Measurements from ENCODE around the gene ZDHHC17. TPM values are rescaled to one million over a fixed set of nuclear protein-coding genes. Genes with fewer than 3 reads are reported as not detected.

Gene ZDHHC17, protein sequence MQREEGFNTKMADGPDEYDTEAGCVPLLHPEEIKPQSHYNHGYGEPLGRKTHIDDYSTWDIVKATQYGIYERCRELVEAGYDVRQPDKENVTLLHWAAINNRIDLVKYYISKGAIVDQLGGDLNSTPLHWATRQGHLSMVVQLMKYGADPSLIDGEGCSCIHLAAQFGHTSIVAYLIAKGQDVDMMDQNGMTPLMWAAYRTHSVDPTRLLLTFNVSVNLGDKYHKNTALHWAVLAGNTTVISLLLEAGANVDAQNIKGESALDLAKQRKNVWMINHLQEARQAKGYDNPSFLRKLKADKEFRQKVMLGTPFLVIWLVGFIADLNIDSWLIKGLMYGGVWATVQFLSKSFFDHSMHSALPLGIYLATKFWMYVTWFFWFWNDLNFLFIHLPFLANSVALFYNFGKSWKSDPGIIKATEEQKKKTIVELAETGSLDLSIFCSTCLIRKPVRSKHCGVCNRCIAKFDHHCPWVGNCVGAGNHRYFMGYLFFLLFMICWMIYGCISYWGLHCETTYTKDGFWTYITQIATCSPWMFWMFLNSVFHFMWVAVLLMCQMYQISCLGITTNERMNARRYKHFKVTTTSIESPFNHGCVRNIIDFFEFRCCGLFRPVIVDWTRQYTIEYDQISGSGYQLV
- total RNA-seq, result 10 to 100 TPM; 26.2 to 41.9 (median 38.0) TPM

DNA sequence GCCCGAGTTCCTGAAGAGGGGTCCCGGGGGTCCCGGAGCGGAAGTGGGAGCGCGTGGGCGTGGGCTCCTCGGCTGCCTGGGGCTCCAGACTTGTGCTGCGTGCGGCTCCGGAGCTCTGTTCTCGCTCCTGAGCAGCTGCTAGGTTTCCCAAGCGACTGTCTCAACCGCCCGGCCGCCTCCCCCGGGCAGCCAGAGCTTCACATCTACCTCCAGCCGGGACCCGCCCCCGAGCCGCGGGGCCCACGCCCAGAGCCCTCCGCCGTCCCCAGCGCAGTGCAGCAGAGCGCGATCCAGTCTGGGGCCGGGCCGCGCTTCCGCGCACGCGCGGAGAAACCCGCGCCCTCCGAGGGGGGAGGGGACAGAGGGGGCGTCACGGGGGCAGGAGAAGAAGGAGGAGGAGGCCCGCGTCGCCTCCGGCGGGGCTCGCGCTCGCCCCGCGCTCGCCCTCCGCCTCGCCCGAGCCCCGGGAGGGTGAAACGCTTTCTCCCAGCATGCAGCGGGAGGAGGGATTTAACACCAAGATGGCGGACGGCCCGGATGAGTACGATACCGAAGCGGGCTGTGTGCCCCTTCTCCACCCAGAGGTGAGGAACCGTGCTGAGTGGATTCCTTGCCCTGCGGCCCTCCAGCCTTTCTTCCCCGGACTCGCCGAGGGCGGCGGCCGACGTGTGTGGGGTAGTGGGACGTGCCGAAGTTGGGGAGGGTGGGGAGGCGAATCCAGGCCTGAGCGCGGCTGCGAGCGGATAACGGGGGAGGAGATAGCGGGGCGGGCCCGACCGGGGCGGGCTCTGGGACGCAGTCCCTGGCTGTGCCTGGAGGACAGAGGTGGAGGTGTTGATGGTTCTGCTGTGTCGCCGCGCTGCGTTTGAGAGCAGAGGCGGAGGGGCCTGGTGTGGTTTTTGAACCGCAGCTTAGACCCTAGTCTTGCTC lies at the start of gene ZDHHC17:
ZDHHC17 (plus strand) TSS at position 370 of the 930 bp plus-strand sequence; CDS start at position 492, 122 bp downstream.
- peak within 1 kb of the TSS; percentile 90 to 98 (median 95) for H3K27ac ChIP-seq (replicated peaks in 1 of 4)
- H3K36me3 ChIP-seq, result no peaks in the 10 kb centered on the region
- peak; percentile 96 for DNase-seq (ENCODE audit: extremely low spot score)
- peaks cover 40 to 50% (median 45%) of the 10 kb centered on the region in 4 donors for H3K4me1 ChIP-seq
- H3K9me3 ChIP-seq, result no peaks in the 10 kb centered on the region
- H3K27me3 ChIP-seq, result no peaks in the 10 kb centered on the region
- intact Hi-C loops (cut with DNase I), result loop anchor here (5.0 kb wide), 1 partner anchor 113 kb away; the partner anchor contains the start of gene CSRP2
- WGBS, result 1% methylated on average over 21 of the region's 93 CpGs
- H3K4me3 ChIP-seq, result peak within 1 kb of the TSS; percentile 72 to 76 (median 74)
- TF ChIP-seq EP300 (IDR thresholded peaks at IDR 0.05), result no peak
- TF ChIP-seq POLR2A (IDR thresholded peaks at IDR 0.05; ENCODE audit: low read depth), result peak; percentile 29
- TF ChIP-seq, protein P1, sequence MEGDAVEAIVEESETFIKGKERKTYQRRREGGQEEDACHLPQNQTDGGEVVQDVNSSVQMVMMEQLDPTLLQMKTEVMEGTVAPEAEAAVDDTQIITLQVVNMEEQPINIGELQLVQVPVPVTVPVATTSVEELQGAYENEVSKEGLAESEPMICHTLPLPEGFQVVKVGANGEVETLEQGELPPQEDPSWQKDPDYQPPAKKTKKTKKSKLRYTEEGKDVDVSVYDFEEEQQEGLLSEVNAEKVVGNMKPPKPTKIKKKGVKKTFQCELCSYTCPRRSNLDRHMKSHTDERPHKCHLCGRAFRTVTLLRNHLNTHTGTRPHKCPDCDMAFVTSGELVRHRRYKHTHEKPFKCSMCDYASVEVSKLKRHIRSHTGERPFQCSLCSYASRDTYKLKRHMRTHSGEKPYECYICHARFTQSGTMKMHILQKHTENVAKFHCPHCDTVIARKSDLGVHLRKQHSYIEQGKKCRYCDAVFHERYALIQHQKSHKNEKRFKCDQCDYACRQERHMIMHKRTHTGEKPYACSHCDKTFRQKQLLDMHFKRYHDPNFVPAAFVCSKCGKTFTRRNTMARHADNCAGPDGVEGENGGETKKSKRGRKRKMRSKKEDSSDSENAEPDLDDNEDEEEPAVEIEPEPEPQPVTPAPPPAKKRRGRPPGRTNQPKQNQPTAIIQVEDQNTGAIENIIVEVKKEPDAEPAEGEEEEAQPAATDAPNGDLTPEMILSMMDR (IDR thresholded peaks at IDR 0.05), result no peak
- peak; percentile 79 to 86 for TF ChIP-seq POLR2AphosphoS5 (IDR thresholded peaks at IDR 0.05)

DNA sequence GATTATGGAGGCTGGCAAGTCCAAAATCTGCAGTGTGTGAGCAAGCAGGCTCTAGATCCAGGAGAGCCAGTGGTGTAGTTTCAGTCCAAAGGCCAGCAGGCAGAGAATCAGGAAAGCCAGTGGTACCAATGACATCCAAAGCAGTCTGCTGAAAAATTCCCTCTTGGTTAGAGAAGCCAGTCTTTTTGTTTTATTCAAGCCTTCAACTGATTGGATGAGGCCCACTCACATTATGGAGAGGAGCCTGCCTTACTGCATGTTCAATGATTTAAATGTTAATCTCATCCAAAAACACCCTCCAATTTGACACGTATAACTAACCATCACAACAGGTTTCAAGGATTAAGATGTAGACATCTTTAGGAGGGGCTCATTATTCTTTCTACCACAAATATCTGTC lies 49.5 kb upstream of the ZDHHC17 start:
- intact Hi-C loops (cut with DNase I), result no loop called here
- TF ChIP-seq POLR2A (IDR thresholded peaks at IDR 0.05; ENCODE audit: low read depth) (no peak), EP300 (IDR thresholded peaks at IDR 0.05) (no peak), POLR2AphosphoS5 (IDR thresholded peaks at IDR 0.05) (no peak)
- TF ChIP-seq, protein P1 (IDR thresholded peaks at IDR 0.05), result no peak
- no peak for DNase-seq (ENCODE audit: extremely low spot score)
- 95% methylated on average over 1 of the region's 1 CpG for WGBS
- Histone ChIP-seq H3K4me3 (no peak overlapping the region), H3K36me3 (no peaks in the 10 kb centered on the region), H3K9me3 (no peaks in the 10 kb centered on the region), H3K27me3 (no peaks in the 10 kb centered on the region), H3K4me1 (no peaks in the 10 kb centered on the region), H3K27ac (replicated peaks in 1 of 4) (no peak overlapping the region)

DNA sequence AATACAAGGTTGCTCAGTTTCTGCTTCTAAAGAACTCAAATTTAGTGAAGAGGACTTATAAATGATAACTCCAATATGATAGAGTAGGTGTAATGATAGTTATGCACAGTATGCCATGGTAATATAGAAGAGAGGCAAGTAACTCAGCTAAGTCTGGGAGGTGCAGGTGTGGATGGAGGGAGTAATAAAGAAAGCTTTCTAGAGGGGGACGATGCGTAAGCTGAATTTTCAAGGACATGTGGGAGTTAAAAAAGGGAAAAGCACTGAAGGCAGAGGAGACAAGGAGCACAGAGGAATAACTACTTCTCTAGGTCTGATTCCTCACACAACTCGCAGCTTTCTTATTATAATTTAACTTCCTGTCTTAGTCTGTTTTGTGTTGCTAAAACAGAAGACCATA lies 49.1 kb upstream of the ZDHHC17 start:
- DNase-seq (ENCODE audit: extremely low spot score), result no peak
- intact Hi-C loops (cut with DNase I), result no loop called here
- Histone ChIP-seq H3K4me1 (no peaks in the 10 kb centered on the region), H3K27ac (replicated peaks in 1 of 4) (no peak overlapping the region), H3K36me3 (no peaks in the 10 kb centered on the region), H3K4me3 (no peak overlapping the region), H3K27me3 (no peaks in the 10 kb centered on the region), H3K9me3 (no peaks in the 10 kb centered on the region)
- WGBS, result 86% methylated on average over 3 of the region's 3 CpGs
- no peak for TF ChIP-seq EP300 (IDR thresholded peaks at IDR 0.05)
- TF ChIP-seq POLR2A (IDR thresholded peaks at IDR 0.05; ENCODE audit: low read depth), result no peak
- TF ChIP-seq, protein P1 (IDR thresholded peaks at IDR 0.05), result no peak
- no peak for TF ChIP-seq POLR2AphosphoS5 (IDR thresholded peaks at IDR 0.05)

DNA sequence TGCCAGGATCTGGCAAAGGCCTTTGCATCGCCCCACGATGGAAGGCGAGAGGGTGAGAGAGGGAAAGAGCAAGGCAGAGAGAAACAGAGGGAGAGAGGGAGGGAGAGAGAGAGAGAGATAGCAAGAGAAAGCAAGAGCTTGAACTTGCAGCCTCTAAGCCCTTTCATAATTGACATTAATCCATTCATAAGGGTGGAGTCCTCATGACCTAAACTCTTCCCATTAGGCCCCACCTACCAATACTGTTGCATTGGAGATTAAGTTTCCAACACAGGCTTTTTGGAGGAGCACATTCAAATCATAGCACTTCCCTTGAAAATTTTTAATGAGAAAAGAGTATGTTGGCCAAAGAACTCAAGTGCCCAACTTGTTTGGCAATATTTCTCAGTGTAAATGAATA lies 48.6 kb upstream of the ZDHHC17 start:
- Histone ChIP-seq H3K36me3 (no peaks in the 10 kb centered on the region), H3K9me3 (no peaks in the 10 kb centered on the region), H3K4me1 (no peaks in the 10 kb centered on the region), H3K27me3 (no peaks in the 10 kb centered on the region), H3K4me3 (no peak overlapping the region), H3K27ac (replicated peaks in 1 of 4) (no peak overlapping the region)
- no peak for DNase-seq (ENCODE audit: extremely low spot score)
- 87% methylated on average over 3 of the region's 3 CpGs for WGBS
- TF ChIP-seq EP300 (IDR thresholded peaks at IDR 0.05), result no peak
- TF ChIP-seq POLR2AphosphoS5 (IDR thresholded peaks at IDR 0.05), result no peak
- TF ChIP-seq, protein P1 (IDR thresholded peaks at IDR 0.05), result no peak
- no peak for TF ChIP-seq POLR2A (IDR thresholded peaks at IDR 0.05; ENCODE audit: low read depth)
- intact Hi-C loops (cut with DNase I), result no loop called here

Data from esophagus muscularis mucosa (tissue), 4 donors.